Chondrocyte (in vitro differentiated cells): ENCODE data around the gene PREX1. TPM values are rescaled to one million over a fixed set of nuclear protein-coding genes. Genes with fewer than 3 reads are reported as not detected.

Source experiments
- DNase-seq: peaks from one replicate; pipeline ENCODE4 v3.0.0; 2021; ENCODE audit warnings: mixed read lengths, low spot score
- H3K27ac Mint-ChIP-seq: one replicate; pipeline ENCODE4 v1.8.0; 2021; ENCODE audit warnings: mild to moderate bottlenecking, moderate library complexity, mixed read lengths; ENCODE audit not compliant: unreplicated experiment
- H3K27me3 Mint-ChIP-seq: 2 replicates; pipeline ENCODE4 v1.8.0; 2021; ENCODE audit warnings: low read depth, mixed read lengths
- H3K36me3 Mint-ChIP-seq: 2 replicates; pipeline ENCODE4 v1.8.0; 2021; ENCODE audit warnings: low read depth, mixed read lengths
- H3K4me1 Mint-ChIP-seq: 2 replicates; pipeline ENCODE4 v1.8.0; 2021; ENCODE audit warnings: low read depth, mild to moderate bottlenecking, mixed read lengths
- H3K4me3 Mint-ChIP-seq: one replicate; pipeline ENCODE4 v1.8.0; 2021; ENCODE audit warnings: mild to moderate bottlenecking, moderate library complexity, mixed read lengths; ENCODE audit not compliant: unreplicated experiment
- H3K9me3 Mint-ChIP-seq: 2 replicates; pipeline ENCODE4 v1.8.0; 2021; ENCODE audit warnings: low read depth, mixed read lengths
- total RNA-seq: library from RNA; stranded (reverse); gene quantifications from 3 replicates; pipeline ENCODE4 v1.2.1, GENCODE V29; 2021
- TF ChIP-seq, protein P1 (sequence below): fragments of 200-600 bp; sonication (generic); IDR thresholded peaks from 2 replicates; pipeline ENCODE4 v1.5.0; 2021; ENCODE audit warnings: antibody characterized with exemption, mild to moderate bottlenecking, moderate library complexity

Gene PREX1
- total RNA-seq, 1 donor from 2014 or later: 3.0 TPM

DNA sequence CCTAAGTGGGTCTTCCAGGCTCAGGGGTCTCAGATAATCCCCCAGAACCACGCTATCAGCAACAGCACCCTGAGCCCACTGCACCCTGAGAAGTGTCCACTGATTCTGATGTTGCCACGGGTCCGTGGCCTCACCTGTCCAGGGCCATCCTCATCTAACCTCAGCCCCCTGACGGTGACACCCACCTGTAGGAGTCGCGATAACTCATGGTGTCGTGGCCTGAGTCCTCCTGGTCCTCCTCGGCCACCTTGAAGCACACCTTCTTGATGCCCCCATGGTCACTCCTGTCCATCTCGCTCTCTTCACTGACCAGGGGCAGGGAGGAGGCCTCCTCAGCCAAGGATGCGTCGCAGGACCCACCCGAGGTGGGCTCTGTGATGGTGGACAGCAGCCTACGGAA is 182.1 kb downstream of the PREX1 start:
- TF ChIP-seq, protein P1, sequence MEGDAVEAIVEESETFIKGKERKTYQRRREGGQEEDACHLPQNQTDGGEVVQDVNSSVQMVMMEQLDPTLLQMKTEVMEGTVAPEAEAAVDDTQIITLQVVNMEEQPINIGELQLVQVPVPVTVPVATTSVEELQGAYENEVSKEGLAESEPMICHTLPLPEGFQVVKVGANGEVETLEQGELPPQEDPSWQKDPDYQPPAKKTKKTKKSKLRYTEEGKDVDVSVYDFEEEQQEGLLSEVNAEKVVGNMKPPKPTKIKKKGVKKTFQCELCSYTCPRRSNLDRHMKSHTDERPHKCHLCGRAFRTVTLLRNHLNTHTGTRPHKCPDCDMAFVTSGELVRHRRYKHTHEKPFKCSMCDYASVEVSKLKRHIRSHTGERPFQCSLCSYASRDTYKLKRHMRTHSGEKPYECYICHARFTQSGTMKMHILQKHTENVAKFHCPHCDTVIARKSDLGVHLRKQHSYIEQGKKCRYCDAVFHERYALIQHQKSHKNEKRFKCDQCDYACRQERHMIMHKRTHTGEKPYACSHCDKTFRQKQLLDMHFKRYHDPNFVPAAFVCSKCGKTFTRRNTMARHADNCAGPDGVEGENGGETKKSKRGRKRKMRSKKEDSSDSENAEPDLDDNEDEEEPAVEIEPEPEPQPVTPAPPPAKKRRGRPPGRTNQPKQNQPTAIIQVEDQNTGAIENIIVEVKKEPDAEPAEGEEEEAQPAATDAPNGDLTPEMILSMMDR: no peak
- Mint-ChIP-seq H3K27ac (no peak overlapping the region), H3K4me1 (no peaks in the 10 kb centered on the region), H3K27me3 (no peaks in the 10 kb centered on the region), H3K9me3 (no peaks in the 10 kb centered on the region), H3K4me3 (no peak overlapping the region), H3K36me3 (peaks cover 2% of the 10 kb centered on the region)
- no peak for DNase-seq

DNA sequence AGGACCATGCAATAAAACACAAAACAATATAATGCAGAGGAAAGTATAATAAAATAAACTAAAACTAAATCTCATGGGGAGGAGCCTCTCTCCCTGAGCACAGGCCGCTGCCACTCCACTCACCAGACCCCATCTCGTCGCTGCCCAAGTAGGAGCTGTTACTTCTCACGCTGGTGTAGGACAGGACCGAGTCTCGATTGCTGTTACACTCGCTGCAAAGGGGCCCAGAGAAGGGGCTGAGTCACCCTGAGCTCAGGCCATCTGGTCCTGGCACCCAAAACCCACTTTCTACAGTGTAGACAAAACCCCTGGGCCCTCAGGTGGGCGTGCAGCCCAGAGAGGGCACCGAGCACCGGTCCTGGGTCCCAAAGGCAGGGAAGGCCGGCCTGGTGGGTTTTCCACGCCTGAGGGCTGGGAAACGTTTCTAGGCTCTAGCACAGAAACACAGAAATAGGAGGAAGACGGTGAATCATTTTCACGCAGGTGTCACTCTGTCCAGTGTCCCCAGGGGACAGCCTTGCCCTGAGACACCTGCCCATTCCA is 183.4 kb downstream of the PREX1 start:
- Mint-ChIP-seq H3K4me3 (no peak overlapping the region), H3K27me3 (no peaks in the 10 kb centered on the region), H3K4me1 (no peaks in the 10 kb centered on the region), H3K36me3 (peaks cover 3% of the 10 kb centered on the region), H3K9me3 (no peaks in the 10 kb centered on the region), H3K27ac (no peak overlapping the region)
- TF ChIP-seq, protein P1: no peak
- DNase-seq: no peak

DNA sequence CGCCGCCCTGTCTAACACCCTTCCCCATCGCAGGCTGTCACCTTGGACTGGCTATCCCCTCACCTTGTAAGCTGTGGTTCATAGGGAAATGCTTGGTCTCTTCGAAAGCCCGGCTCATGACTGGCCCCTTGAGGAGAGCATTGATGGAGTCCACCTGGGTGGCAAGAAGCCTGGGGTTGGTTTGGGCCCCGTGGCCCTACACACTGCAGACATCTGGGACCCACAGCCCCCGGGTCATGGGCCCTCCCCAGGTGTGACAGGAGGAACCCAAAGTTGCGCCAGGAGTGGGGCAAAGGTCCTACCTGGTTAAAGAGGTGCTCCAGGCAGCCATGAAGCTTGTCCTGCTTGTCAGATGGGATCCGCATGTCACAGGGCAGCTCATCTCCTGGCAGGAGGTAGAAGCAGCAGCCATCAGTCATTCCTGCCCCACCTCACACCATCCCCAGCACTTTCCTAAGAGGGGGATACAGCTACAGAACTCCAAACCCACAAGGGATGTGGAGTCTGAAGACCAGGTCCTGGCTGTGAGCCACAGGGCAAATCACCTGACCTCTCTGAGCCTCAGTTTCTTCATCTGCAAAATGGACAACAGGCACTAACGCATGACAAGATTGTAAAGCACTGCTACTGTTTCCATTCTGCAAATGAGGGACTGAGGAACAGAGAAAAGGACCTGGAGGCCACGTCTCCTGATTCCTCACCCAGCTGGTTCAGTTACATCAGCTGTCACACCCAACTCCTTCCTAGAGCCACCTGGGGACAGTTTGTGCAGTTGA is 185.5 kb downstream of the PREX1 start:
- no peaks in the 10 kb centered on the region for H3K27me3 Mint-ChIP-seq
- H3K9me3 Mint-ChIP-seq: no peaks in the 10 kb centered on the region
- TF ChIP-seq, protein P1: no peak
- no peak for DNase-seq
- no peaks in the 10 kb centered on the region for H3K4me1 Mint-ChIP-seq
- H3K27ac Mint-ChIP-seq: no peak overlapping the region
- no peak overlapping the region for H3K4me3 Mint-ChIP-seq
- H3K36me3 Mint-ChIP-seq: peaks cover 3% of the 10 kb centered on the region

DNA sequence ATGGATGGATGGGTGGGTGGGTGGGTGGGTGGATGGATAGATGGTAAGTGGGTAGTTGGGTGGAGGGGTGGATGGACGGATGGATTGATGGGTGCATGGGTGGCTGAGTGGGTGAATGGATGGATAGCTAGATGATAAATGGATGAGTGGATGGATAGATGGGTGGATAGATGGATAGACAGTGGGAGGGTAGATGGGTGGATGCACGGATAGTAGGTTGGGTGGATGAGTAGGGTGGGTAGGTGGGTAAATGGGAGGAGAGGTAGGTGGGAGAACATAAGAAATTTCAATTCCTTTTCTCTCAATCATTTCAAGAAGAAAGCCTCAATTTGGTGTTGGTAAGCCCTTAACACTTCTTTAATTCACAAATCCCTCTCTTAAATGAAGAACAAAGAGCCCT is 186.9 kb downstream of the PREX1 start:
- H3K36me3 Mint-ChIP-seq: peaks cover 3% of the 10 kb centered on the region
- TF ChIP-seq, protein P1: no peak
- H3K4me1 Mint-ChIP-seq: no peaks in the 10 kb centered on the region
- H3K27ac Mint-ChIP-seq: no peak overlapping the region
- no peak overlapping the region for H3K4me3 Mint-ChIP-seq
- no peaks in the 10 kb centered on the region for H3K9me3 Mint-ChIP-seq
- no peaks in the 10 kb centered on the region for H3K27me3 Mint-ChIP-seq
- DNase-seq: no peak

DNA sequence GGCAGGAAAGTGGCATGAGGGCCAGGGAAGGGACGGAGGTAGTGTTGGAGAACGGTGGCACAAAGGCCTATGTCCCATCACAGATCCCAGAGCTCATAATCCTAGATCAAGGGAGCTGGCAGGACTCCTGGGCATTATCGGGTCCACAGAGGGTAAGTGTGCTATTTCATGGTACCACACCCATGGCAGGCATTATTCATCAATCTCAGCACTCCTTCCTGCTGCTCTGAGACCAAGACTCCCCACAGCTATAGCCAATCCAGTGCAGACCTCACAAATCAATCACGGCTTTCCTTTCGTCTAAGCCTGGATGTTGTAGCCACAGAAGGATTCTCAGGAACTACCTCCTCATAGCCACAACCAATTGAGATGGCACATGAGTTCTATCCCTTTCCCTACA is 187.9 kb downstream of the PREX1 start:
- H3K36me3 Mint-ChIP-seq: peaks cover 1% of the 10 kb centered on the region
- no peak overlapping the region for H3K4me3 Mint-ChIP-seq
- TF ChIP-seq, protein P1: no peak
- H3K27ac Mint-ChIP-seq: no peak overlapping the region
- no peaks in the 10 kb centered on the region for H3K4me1 Mint-ChIP-seq
- no peak for DNase-seq
- H3K9me3 Mint-ChIP-seq: no peaks in the 10 kb centered on the region
- H3K27me3 Mint-ChIP-seq: no peaks in the 10 kb centered on the region
